ENCODE results near the gene CLCNKA.

CLCNKA gene

GRCh38 chr1:15981679-15982078, 40.2 kb upstream of the CLCNKA start:
- no peak overlapping the region for H3K4me3 ChIP-seq (ENCODE audit: low read depth, low read length)
- TF ChIP-seq CTCF (IDR thresholded peaks at IDR 0.05; ENCODE audit: insufficient read depth, low read depth, low read length, missing control alignments): no peak
- DNase-seq (ENCODE audit: low read depth): no peak

- H3K4me3 ChIP-seq (ENCODE audit: low read depth, low read length): no peak overlapping the region
- DNase-seq (ENCODE audit: low read depth): no peak
- no peak for TF ChIP-seq CTCF (IDR thresholded peaks at IDR 0.05; ENCODE audit: insufficient read depth, low read depth, low read length, missing control alignments)
Observed at GRCh38 chr1:15983275-15983674, 38.6 kb upstream of the CLCNKA start.

- no peak overlapping the region for H3K4me3 ChIP-seq (ENCODE audit: low read depth, low read length)
- DNase-seq (ENCODE audit: low read depth): no peak
- TF ChIP-seq CTCF (IDR thresholded peaks at IDR 0.05; ENCODE audit: insufficient read depth, low read depth, low read length, missing control alignments): no peak
Observed at GRCh38 chr1:15985611-15986297, 36.1 kb upstream of the CLCNKA start.

- no peak for DNase-seq (ENCODE audit: low read depth)
- no peak overlapping the region for H3K4me3 ChIP-seq (ENCODE audit: low read depth, low read length)
- TF ChIP-seq CTCF (IDR thresholded peaks at IDR 0.05; ENCODE audit: insufficient read depth, low read depth, low read length, missing control alignments): no peak
Observed at GRCh38 chr1:15988856-15989736, 32.7 kb upstream of the CLCNKA start.

- no peak for DNase-seq (ENCODE audit: low read depth)
- TF ChIP-seq CTCF (IDR thresholded peaks at IDR 0.05; ENCODE audit: insufficient read depth, low read depth, low read length, missing control alignments): no peak
- H3K4me3 ChIP-seq (ENCODE audit: low read depth, low read length): no peak overlapping the region
Observed at GRCh38 chr1:15989776-15990175, 32.1 kb upstream of the CLCNKA start.

GRCh38 chr1:15991427-15992186, 30.2 kb upstream of the CLCNKA start:
- TF ChIP-seq CTCF (IDR thresholded peaks at IDR 0.05; ENCODE audit: insufficient read depth, low read depth, low read length, missing control alignments): no peak
- no peak for DNase-seq (ENCODE audit: low read depth)
- no peak overlapping the region for H3K4me3 ChIP-seq (ENCODE audit: low read depth, low read length)
